Fibroblast of peridontal ligament (primary cell): ENCODE results near the gene TEX36.
"Not testable (repeated sequence)": the region's sequence is repeated elsewhere in the genome, so short reads cannot be mapped to it uniquely, and the experiment has no call there.

Experiments used
- DNase-seq: peaks from one replicate; pipeline ENCODE4 v3.0.0-alpha.2; 2010; ENCODE audit errors: extremely low read depth

The TEX36 gene

GRCh38 chr10:125683063-125683462 lies at the start of gene TEX36:
TEX36 (minus strand) TSS chr10:125683163; CDS start chr10:125682989, 174 bp downstream.
- no peak for DNase-seq

DNA sequence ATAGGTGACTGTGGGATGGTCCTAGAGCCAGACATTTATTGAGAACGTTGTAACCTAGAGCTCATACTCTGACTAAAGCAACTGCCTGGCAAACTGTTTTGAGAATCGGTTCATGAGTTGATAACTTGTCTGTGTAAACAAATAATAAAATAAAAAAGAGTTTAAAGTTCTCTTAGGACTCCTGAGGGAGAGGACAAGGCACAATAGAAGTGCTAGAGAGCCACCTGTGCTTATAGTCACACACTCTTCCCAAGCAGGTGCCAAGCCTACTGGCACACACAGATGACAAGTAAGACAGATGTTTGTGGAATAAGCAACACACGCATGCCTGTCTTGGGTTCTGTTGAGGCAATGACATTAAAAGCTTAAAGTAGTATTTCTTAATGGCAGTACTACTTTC lies 44.5 kb upstream of the TEX36 start:
- no peak for DNase-seq

DNA sequence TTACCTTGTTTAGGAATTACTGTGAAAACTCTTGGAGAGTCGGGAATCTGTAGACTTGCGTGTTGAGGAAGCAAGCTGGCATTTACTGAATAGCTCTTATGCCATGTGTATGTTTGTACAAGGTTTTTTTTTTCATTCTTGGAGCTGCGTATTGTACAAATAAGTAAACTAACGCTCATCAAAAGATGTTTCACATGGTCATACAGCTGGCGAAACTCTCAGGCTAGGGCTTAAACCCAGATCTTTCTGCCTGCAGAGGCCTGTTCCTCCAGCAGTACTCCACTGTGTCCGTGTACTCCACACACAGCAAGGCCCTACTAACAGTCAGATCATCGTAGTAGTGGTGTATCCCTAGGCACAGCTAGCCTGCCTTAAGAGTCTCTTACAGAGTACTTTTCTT lies 44.0 kb upstream of the TEX36 start:
- DNase-seq: no peak

- DNase-seq: no peak
Observed at GRCh38 chr10:125722811-125723210, 39.8 kb upstream of the TEX36 start.

DNA sequence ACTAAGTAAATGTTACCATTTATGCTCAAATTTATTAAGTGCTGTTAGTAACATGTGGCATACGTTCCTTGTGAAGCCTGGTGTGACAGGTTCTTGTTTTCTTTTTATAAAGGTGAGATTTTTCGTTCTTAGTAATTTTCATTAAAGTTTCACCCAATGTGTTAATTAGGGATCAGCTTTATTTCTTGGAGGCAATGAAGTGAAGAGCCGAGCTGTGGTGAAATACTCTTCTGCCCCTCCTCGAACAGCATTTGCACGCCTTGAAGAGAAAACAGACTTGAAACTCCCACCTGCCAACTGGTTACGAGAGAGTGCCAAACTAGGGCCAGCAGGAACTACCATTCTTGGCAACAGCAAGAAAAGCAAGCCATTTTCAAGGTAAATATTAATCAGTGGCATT lies 38.1 kb upstream of the TEX36 start:
- no peak for DNase-seq

DNA sequence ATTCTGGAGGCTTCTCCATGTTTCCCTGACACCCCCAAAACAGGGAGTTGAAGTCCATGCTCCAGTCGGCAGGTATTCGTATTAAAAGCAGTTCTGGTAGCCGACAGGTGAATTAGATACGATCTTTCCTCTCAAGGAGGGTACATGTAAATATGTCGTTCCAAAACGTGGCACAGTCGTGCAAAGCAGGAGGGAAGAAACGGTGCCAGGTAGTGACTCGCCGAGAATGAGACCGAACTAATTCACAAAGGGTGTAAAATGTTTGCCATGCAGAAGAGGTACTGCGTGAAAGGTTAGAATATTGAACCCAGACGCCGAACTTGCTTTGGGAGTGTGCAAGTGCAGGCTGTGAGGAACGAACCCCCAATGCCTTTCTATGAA lies 37.0 kb upstream of the TEX36 start:
- DNase-seq: peak; percentile 15

- peak; percentile 98 for DNase-seq
Observed at GRCh38 chr10:125719173-125720001, 36.4 kb upstream of the TEX36 start, which contains the start of gene EDRF1. EDRF1 (plus strand) TSS chr10:125719709; CDS start chr10:125719808, 99 bp downstream.

DNA sequence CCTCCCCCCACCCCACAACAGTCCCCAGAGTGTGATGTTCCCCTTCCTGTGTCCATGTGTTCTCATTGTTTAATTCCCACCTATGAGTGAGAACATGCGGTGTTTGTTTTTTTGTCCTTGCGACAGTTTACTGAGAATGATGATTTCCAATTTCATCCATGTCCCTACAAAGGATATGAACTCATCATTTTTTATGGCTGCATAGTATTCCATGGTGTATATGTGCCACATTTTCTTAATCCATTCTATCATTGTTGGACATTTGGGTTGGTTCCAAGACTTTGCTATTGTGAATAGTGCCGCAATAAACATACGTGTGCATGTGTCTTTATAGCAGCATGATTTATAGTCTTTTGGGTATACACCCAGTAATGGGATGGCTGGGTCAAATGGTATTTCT lies 31.8 kb upstream of the TEX36 start:
- DNase-seq: not testable (repeated sequence)

DNA sequence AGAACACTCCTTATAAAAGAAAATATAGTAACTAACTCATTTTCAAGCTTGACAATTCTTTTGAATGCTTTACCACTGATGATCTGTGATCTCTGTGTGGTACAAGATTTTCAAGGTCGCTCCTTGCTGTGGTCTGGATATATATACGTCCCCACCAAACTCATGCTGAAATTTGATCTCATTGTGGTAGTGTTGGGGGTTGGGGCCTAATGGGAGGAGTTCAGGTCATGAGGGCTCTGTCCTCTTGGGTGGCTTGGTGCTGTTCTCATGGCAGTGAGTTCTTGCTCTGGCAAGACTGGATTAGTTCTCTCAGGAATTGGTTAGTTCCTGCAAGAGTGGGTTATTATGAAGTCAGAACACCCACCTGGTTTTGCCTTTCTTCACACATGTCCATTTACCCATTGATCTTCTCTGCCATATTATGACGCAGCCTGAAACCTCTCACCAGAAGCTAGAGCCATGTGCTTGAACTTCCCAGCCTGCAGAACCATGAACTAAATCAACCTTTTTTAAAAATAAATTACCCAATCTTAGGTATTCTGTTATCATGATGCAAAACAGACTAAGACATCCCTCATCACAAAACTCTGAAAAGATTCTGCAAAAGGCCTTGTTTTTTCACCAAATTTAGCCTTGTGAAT lies 28.3 kb upstream of the TEX36 start:
- DNase-seq: no peak

DNA sequence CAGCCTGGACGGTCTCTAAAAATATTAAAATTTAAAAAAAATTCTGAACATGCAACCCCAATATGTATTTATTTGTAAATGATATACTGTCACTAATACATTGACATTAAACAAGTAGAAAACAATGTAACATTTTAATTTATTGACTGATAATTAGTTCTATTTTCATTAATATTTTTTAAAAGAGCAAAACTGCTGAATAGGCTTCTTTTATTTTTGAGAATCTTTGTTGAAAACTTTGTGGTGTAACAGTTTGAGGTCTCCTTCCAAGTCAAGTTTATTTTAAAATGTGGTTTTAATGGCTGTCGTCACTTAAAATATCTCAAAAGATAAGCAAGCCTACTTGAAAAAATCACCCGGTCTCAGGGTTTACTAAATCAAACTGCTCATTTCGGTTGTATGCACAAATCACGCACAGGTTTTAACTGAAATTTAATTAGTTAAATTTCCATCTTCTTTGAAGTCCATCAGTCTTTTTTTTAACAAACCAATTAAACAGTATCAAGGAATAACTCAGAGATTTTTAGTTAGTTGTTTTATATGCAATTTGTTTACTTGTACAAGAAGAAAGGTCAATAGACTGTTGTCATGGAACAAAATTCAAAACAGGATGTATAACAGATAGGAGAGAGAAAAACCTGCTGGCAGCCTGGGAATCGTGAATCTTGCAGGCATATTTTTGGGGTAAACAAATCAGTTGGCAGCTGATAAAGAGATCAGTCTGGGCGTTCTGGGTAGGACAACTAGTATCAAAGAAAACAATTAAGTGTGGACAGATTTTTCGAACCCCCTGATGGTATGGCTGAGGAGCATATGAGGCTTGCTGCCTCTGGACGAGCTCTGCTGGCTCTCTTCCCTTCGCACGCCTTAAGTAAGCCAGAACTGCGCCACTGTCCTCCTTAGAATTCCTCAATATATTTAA lies 26.9 kb upstream of the TEX36 start:
- peak; percentile 43 for DNase-seq

DNA sequence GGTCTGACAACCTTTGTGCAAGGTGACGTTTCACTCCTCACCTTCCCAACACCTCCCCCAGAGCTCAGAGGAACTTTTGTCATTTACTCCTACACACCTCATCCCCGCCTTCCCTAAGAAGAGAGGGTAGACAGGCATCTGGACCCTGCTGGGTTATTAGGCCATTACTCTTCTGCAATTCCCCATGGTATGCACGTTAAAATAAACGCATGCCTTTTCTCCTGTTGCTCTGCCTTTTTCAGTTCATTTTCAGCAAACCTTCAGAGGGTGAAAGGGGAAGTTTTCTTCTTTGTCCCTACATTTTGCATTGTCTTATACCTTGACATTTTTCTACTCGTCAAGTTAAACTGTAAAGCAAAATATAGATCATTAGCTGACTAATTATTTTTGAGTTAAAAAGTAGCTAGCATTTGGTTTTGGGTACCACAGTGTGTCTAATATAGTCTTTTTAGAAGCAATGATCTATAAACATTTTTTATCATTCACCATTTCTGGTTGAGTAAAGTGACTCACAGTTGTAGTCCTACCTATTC lies 26.1 kb upstream of the TEX36 start:
- DNase-seq: no peak

DNA sequence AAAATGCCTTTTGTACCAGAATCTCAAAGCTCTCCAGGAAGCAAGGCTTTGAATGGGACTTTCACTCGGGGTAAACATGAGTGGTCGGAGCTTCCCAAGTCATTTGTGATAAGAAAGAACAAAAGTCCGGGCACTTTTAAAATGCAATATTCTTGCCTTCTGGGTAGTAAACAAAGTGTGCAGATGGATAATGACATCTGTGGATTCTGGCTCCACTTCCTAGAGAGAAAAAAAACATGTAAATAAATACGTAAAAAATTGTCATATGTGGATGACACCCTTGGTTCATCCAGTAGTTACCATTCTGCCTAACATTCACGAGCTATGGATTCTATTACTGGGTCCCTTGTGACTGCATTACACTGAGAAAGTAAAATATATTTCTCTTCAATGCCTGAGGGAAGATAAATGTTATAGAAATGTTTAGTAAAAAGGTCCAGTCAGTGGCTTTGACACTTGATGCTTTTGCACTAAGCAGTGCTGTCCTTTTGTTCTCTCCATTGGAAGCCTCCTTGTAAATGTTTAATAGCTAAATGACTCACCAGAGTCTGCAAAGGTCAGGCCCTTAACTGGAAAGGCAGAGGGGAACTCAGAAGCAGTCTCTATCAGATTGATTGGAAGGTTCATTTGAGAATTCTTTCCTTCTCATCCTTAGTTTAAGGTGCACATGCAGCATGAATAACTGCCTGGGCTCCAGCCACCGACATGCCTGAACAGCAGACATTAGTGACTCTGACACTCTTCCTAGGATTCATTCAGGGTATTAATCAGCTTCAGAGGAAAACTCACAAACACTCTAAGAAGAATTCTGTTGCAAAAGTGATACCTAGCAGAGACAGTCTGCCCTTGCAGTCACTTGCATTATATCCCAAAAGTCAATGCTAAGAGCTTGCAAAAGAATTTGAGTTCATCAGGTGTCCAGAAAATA lies 24.8 kb upstream of the TEX36 start:
- peak; percentile 26 for DNase-seq

GRCh38 chr10:125700355-125700911 lies 17.5 kb upstream of the TEX36 start:
- peak; percentile 77 for DNase-seq

DNA sequence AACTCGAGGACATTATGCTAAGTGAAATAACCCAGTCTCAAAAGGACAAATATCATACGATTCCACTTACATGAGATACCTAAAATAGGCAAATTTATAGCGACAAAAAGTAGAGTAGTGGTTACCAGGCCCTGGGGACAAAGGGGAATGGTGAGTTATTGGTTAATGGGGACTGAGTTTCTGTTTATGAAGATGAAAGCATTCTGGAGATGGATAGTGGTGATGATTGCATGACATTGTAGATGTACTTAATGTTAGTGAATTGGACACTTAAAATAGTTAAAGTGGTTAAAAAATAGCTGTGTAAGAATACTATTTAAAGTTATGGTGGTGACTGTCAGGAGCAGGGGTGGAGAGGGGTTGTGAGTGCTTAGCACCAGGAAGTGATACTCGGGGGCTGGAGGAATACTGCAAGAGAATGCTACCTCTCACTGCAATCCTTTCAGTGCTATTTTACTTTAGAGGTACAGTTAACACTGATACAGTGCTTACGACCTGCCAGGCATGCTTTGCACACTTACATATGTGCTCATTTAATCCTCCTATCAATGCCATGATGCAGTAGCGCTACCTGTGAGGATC lies 16.7 kb upstream of the TEX36 start:
- DNase-seq: no peak

DNA sequence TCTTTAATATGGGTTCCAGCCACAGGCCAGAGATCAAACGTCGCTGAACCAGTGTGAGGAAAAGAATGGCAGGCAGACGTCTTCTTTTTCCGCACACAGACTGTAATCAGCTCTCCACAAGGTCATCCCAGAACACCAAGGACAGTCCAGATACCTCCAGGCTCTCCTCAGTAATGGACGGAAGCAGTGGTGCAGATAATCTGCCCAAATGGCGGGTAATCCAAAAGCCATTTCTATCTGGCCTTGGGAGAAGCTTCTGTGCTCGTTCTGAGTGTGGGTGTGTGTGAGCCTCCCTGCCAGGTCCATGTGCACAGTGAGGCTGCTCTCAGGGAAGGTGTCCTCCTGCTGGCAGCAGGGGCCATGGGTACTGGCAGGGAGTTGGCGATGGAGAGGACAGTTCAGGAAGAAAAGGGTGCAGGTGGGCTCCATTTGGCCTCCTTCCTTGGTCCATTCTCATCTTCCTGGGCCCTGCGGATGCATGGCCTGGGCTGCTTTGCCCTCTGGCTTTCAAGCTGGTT lies 15.6 kb upstream of the TEX36 start:
- DNase-seq: no peak

DNA sequence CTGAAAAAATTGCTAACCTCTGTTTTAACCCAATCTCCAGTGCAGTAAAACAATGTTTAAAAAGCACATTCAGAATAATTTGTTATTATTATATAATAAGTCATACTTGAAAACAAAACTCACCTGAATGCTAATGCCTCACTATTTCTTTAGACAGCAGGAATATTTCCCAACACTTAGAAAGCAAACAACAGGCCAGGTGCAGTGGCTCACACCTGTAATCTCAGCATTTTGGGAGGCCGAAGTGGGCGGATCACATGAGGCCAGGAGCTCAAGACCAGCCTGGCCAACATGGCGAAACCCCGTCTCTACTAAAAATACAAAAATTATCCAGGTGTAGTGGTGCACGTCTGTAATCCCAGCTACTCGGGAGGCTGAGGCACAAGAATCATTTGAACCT lies 13.9 kb upstream of the TEX36 start:
- not testable (repeated sequence) for DNase-seq

DNA sequence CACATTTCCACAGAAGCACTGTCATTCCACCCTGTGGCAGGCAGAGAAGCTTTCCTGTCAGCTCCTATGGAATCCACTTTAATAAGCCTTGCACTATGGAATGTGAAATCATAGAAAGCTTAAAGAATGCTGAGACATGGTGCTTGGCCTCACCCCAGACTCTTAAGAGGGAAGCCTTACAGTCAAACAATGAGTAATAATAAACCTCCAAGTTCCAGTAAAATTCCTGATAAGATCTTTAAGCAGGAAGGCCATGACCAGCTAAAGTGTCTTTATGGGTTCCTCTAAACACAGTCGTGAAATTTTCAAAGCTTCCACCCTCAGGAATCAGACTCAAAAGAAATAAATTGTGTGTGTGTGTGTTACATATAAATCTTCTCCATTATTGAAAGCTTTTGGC lies 11.9 kb upstream of the TEX36 start:
- DNase-seq: peak; percentile 82

DNA sequence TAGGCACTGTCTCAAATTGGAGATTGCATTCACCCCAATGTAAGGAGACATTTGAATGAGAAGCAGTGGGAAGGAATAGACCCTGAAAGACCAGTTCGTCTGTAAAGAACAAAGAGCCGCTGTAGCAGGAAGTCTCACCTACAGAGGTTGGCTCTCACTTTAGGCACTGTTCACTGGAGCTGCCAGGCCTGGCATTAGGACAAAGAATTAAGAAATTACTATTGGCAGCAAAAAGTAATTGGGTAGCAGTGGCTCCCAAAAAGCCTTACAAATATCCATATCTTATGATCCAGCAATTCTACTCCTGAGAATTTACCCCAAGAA lies 10.5 kb upstream of the TEX36 start:
- DNase-seq: no peak

DNA sequence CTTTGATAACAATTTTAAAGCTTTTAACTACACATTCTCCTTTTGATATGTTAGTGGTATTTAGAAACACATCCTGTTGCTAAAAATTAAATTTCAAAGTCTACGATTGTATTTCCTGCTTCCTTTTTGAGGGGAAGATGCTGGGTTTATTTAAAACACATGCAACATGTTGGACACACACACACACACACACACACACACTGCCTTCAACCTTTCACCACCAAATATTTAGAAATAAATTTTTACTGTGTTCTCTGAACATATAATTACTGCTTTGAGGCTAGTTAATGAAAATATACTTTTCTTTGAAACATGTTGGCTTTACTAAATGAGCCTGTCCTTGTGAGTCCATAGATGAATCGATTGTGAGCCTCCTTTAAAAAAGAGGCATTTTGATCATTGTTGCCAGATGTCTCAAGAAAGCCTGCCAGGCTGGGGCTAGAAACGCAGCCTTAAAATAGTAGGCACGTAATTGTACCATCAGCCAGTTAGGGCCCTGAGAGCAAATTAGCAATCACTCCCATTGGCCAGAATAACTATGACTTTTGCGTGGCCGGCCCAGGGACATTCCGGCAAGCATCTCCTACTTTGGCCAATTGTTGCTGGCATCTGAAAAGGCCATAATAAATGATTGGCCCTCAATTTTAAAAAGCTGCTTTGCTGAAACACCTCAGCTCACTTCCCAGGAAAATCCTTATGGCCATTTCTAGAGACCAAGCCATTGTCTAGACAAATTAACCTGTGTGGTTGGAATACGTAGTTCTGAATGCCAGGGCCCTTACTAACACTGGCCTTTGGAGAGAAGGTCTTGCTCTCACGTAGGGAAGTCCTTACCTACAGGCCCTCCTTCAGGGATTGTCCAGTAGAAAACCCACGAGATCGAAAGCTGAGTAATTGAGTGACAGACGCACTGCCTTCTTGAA lies 9.9 kb upstream of the TEX36 start:
- peak; percentile 63 for DNase-seq
